Measurements from ENCODE around the gene KRTAP1-3.

GRCh38 chr17:41013606-41014005 is 21.1 kb downstream of the KRTAP1-3 start:
- TF ChIP-seq CTCF (IDR thresholded peaks at IDR 0.05; ENCODE audit: low read depth, low read length) (no peak), MYC (IDR thresholded peaks at IDR 0.05; ENCODE audit: low read depth, low read length) (no peak)
